Putamen (tissue), 1 donor: ENCODE data around the gene PTF1A.

Source experiments
- DNase-seq: peaks from one replicate; pipeline ENCODE4 v3.0.0-alpha.2; 2016; ENCODE audit warnings: low spot score

PTF1A gene, protein sequence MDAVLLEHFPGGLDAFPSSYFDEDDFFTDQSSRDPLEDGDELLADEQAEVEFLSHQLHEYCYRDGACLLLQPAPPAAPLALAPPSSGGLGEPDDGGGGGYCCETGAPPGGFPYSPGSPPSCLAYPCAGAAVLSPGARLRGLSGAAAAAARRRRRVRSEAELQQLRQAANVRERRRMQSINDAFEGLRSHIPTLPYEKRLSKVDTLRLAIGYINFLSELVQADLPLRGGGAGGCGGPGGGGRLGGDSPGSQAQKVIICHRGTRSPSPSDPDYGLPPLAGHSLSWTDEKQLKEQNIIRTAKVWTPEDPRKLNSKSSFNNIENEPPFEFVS

DNA sequence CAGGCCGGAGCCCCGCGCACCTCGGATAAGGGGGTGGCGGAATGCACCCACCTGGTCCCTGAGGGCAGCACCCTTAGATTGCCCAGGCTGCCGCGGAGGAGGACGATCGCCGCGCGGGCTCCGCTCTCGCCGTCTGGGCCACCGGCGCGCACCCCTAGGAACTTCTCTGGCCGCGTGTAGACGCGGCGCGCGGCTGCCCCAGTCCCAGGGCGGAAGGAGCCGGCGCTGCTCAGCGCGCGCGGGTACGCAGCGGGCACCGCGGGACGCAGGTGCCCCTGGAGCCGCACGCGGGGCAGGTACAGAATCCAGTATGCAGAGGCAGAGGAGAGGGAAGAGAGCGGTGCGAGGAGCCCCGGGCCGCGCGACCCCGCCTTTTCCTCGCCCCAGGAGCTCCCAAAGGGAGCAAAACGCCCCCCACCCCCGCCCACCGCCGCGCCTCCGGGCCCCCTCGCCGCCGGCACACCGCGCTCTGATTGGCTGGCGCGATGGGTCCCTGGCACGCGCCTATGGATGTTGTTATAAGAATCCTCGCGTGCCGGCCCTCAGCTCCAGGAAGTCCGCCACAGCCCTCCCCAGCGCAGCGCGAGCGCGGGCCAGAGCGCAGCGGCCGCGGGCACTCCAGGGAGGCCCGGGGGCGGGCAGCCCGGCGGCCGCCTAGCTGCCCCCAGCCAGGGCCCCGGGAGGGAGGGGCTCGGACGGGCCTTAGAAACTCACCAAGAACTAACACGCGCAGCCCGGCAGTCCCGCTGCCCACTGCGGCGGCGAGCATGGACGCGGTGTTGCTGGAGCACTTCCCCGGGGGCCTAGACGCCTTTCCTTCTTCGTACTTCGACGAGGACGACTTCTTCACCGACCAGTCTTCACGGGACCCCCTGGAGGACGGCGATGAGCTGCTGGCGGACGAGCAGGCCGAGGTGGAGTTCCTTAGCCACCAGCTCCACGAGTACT is at the start of gene PTF1A:
TSS of gene PTF1A (plus strand) at position 549 of the 948 bp plus-strand sequence. CDS start at position 768, 219 bp downstream.
- no peak for DNase-seq

DNA sequence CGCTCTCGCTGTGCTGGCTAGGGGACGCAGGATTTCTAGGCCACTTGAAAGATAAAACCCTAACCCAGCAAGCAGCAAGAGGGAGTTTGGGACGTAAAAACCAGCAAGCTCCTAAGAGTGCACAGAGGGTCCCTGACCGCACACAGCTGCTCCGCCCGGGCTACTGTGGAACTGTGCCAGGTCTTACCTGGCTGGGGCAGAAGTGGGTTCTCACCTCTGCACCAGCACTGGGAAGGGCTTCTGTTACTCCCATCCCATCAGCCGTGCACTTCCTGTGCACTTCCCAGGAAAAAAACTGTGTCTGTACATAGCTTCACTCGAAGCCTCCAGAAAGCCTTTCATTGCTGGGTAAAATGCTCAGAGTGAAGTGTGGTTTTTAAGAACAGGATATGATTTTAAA is 45.9 kb upstream of the PTF1A start:
- no peak for DNase-seq

GRCh38 chr10:23147035-23147434 is 45.1 kb upstream of the PTF1A start:
- no peak for DNase-seq

DNA sequence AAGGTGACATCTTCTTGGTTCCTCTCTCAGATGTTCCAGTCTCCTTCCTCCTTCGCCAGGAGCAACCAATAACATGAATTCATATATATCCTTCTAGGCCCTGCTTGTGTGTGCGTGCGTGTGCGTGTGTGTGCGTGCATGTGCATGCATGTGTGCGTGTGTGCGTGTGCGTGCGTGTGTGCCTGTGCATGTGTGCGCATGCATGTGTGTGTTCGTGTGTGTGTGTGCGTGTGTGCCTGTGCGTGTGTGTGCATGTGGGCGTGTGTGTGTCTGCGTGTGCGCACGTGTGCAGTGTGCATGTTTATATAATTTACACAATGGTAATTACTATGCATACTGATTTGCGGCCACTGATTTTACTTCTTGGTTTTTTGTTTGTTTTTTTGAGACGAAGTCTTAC is 43.9 kb upstream of the PTF1A start:
- no peak for DNase-seq

DNA sequence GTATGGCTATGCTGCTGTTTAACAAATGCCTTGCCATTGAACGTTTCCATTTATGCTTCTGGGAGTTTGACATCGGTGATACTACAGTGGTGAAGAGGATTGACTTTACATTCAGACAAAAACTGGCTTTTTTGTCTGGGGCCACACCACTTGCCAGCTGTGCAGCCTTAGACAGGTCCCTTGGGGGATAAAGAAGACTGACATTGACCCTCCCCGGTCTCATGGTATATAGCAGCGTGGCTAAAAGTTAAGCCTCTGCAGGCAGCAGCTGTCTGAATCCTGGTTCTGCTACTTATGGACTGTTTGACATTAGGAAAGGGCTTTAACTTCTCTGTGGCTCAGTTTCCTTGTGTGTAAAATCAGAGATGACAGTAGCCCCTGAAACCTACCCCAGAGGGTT is 42.0 kb upstream of the PTF1A start:
- no peak for DNase-seq

DNA sequence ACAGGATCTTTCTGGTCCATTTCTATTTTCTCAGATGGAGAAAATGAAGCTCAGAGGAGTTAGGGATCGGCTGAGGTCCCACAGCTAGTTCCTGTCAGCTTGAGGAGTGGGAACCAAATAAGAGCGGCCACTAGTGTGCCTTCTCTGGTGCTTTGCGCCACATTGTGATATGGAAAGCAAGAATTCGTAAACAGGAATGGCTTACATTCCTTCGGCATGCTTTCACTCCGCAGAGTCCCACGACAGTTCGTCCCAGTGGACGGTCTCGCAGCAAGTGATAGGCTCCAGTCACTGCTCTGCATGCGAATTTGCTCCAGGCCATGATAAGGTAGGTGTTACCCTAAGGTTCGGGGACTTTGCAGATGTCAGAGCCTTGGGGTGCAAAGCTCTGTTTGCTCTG is 41.5 kb upstream of the PTF1A start:
- DNase-seq = no peak

GRCh38 chr10:23151071-23151470 is 41.0 kb upstream of the PTF1A start:
- DNase-seq = no peak

DNA sequence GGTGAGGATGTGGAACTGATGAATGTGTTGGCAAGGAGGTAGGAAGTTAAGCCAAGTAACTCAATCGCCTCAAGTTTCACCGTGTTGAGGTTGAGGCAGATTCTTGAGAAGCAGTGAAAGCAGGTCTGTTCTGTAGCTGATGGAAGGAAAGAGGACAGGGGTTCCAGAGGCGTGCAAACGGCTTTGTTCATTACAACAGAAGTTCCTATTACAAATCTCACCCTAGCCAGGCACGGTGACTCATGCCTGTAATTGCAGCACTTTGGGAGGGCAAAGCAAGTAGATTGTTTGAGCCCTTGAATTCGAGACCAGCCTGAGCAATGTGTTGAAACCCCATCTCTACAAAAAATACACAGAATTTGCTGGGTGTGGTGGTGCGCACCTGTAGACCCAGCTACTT is 36.9 kb upstream of the PTF1A start:
- DNase-seq = no peak

- no peak for DNase-seq
Measured at GRCh38 chr10:23156447-23157150, 35.5 kb upstream of the PTF1A start.

DNA sequence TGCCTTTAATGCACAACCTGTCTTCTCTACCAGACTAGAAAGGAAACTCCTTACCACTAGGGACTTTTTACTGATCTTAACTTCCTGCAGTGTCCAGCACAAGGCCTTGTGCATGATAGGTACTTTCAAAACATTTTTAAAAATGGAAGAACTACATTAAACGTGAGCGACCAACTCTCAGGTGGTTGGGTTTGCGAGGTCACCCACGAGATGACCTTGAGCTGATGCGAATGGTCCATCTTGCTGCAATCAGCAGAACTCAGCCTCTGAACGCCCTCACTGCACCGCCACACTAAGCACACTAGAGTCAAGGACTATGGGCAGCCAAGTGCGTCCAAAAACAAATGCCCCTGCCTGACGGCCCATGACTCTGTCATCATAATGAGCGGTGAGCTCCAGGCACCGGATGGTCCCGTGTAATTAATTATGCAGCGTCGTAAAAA is 34.9 kb upstream of the PTF1A start:
- DNase-seq = no peak

DNA sequence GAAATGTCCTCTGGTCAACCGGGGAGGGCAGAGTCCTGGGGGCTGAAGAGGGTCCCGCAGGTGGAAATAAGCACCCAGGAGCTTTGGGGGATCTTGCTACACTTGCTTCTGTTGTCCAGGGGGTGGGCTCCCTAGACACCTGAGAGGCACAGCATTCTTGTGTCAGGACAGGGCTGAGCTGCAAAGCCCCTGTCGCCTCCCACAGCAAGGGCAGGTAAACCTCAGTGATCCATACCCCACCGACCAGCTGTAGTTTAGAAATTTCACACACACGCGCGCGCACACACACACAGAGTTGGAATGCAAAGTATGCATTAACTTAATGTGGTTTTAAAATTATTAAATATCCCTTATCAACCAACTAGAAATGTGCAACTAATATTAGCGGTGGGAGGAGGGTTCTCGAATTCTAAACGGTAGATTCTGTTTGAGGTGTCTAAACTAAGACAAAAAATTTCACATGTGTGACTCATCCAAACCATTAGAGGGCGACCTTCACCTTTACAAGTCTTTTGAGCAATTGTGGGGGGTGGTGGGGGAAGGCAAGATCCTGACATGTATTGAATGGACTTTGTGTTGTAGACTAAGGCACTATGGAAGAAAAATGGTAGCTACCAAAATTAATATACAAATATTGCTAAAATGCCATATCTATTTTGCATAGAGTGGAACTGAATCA is 34.3 kb upstream of the PTF1A start:
- DNase-seq = peak; percentile 41

- DNase-seq = peak; percentile 73
Measured at GRCh38 chr10:23158370-23158769, 33.7 kb upstream of the PTF1A start.

- DNase-seq = no peak
Measured at GRCh38 chr10:23171232-23171876, 20.8 kb upstream of the PTF1A start.

- no peak for DNase-seq
Measured at GRCh38 chr10:23172429-23173213, 19.5 kb upstream of the PTF1A start.

DNA sequence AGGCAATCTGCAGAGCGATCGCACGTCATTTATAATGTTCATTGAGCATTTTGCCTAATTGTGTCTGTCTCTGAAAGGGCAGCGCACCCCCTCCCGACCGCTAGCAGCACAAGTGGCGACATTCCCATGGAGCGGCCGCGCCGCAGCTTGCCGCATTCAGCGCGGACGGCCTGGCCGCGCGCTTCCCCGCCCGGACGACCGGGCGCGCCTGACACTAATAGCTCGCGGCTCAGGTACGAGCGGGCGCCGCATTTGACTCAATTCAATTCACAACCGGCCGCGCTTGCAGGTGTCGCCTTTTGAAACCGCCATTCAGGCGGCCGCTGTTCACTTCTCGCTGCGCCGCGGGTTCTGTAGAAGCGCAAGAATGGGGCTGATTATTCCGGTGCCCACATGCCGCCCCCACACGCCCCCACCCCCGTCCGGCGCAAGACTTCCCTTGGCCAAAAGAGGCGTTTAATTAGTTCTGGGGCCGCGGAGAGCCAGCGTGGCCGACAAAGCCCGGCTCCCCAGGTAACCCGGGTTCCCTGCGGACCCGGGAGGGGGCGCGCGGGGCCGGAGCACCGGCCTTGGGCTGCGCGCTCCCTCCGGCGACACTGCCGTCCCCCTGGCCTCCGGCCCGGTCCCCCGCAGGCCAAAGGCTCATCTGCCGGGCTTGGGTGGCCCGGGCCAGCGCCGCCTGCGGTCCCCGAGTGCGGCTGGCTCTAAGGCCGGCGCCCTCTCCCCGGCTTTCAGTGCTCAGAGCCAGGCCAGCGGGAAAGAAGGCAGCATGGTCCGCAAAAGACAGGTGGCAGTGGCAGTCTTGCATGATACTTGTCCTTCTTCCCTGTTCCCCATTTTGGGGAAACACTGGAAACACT is 18.7 kb upstream of the PTF1A start:
- DNase-seq = peak; percentile 24

DNA sequence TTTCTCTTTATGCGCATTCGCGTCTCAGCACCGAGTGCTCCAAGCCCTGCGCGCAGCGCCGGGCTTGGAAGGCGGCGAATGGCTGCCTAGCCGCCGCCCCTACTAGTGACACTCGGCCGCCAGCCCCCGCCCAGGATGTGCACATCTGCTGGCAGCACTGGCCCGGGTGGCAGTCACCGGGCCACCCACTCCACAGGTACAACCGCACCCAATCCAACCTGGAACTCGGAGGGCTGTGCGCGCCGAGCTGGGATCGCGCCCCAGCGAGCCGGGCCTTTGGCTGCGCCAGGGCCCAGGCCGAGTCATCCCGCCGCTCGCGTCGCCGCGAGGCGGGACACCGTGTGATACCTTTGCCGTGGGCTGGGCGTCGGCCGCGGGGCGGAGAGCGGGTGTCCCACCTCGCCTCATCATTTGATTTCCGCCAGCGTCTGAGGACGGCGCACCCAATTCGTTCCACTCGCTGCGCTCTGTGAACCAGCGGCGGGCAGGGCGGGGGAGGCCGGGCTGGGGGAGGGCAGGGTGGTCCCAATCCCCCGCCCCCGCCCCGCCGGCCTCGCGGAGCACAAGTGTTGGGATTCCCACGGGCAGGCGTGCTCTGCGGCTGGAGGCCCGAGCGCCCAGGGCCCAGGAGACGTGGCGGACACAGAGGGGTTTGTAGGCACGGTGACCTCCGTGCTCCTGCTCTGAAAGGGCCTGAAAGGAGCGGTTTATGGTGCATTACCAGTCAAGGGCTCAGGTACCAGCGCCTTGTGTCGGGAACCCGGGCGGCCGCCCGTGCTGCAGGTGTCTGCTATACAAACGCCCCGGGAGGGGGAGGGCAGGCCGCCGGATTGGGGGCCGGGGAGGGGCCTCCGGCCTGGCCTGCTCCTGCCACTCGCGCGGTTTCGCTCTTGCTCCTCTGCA is 17.8 kb upstream of the PTF1A start:
- peak; percentile 30 for DNase-seq

DNA sequence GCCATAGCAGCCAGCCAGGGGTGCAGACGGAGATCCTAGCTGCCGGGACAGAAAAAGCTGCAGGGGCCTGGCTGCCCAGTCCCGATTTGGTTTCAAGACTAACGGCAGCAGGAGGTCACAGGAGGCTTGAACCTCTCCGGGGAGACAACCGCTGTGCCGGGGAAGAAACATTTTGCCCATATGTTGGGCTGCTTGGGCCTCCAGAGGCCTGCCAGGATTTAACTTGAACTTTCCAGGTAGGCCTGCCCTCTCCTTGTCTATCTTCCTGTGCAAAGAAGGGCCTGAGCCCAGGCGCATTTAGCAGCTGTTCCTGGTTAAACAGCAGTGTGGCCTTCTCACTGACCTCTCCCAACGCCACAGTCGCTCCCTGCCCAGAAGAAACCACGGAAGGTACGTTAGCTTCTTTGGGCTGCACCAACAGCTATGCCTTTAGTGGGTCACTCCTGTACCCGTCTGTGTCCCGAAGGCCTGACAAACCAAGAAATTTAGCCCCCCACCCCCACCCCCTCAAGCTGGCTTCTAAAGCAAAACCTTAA is 17.1 kb upstream of the PTF1A start:
- DNase-seq = no peak

GRCh38 chr10:23186178-23186577 is 5.9 kb upstream of the PTF1A start:
- no peak for DNase-seq
